HepG2 (cell line): Measurements from ENCODE around the gene CYLD. TPM values are rescaled to one million over a fixed set of nuclear protein-coding genes. Genes with fewer than 3 reads are reported as not detected.

Experiments
- AHR ChIP-seq: IDR thresholded peaks from 2 replicates; pipeline ENCODE4 v1.6.1; 2018; ENCODE audit warnings: missing genetic modification reagents, missing compliant biosample characterization
- ESRRA ChIP-seq: sonication (generic); formaldehyde crosslinking; IDR thresholded peaks from 2 replicates; pipeline ENCODE4 v1.5.1; 2020; ENCODE audit warnings: mild to moderate bottlenecking, low read depth, missing genetic modification reagents
- RXRA ChIP-seq: sonication (generic); formaldehyde crosslinking; IDR thresholded peaks from 2 replicates; pipeline ENCODE4 v1.5.1; 2020; ENCODE audit warnings: missing genetic modification reagents
- SOX6 ChIP-seq, 2 experiments: fragments of 450-650 bp in 1 of 2; sonication (generic) in 1 of 2; formaldehyde crosslinking in 1 of 2; IDR thresholded peaks; 2 replicates each; pipeline versions ENCODE4 v1.4.0 to v1.6.1; 2017 to 2020; ENCODE audit warnings: antibody characterized with exemption in 1 of 2, mild to moderate bottlenecking in 1 of 2, missing genetic modification reagents in 1 of 2
- ZNF776 ChIP-seq: sonication (generic); formaldehyde crosslinking; IDR thresholded peaks from 2 replicates; pipeline ENCODE4 v1.4.0; 2020; ENCODE audit warnings: mild to moderate bottlenecking, missing genetic modification reagents
- polyA plus RNA-seq, 8 experiments: library from polyadenylated mRNA; depleted of rRNA in 3 of 8; stranded (reverse) in 7 of 8; unstranded in 1 of 8; fragments of >200 nt; fragmentation: Illumina TruSeq in 4 of 8; extraction: Trizol in 4 of 8; gene quantifications; 2 replicates each; pipeline versions ENCODE4 v1.2.1 to v1.2.3, GENCODE V29; 2011 to 2016; ENCODE audit warnings: low read depth in 4 of 8, missing spikeins in 1 of 8, mixed read lengths in 1 of 8; ENCODE audit not compliant: insufficient read depth in 1 of 8
- total RNA-seq, 5 experiments: library from RNA; depleted of rRNA; stranded (reverse); fragments of >200 nt; fragmentation: Illumina TruSeq; extraction: Trizol; gene quantifications; 2 replicates each; pipeline ENCODE4 v1.2.3, GENCODE V29; 2016; ENCODE audit warnings: low read depth in 1 of 5
- TF ChIP-seq, protein P1 (sequence below): IDR thresholded peaks from 2 replicates; pipeline ENCODE4 v1.6.1; 2012; ENCODE audit warnings: low read length, improper control_type of control experiment
- TF ChIP-seq, protein P2 (sequence below): sonication (generic); formaldehyde crosslinking; IDR thresholded peaks from 2 replicates; pipeline ENCODE4 v1.5.0; 2020; ENCODE audit warnings: mild to moderate bottlenecking, missing genetic modification reagents, borderline replicate concordance
- TF ChIP-seq, protein P3 (sequence below): sonication (generic); formaldehyde crosslinking; IDR thresholded peaks from 2 replicates; pipeline ENCODE4 v1.5.0; 2020; ENCODE audit warnings: missing genetic modification reagents, mild to moderate bottlenecking, borderline replicate concordance
- TF ChIP-seq, protein P4 (sequence below): sonication (generic); formaldehyde crosslinking; conservative IDR thresholded peaks from 2 replicates; pipeline ENCODE4 v1.5.0; 2020; ENCODE audit warnings: missing genetic modification reagents
- TF ChIP-seq, protein P5 (sequence below): sonication (generic); formaldehyde crosslinking; IDR thresholded peaks from 2 replicates; pipeline ENCODE4 v1.4.0; 2020; ENCODE audit warnings: missing genetic modification reagents

CYLD gene
- total and polyA plus RNA-seq, 2 of the 13 experiments (the other 11 are each of a cell fraction or from before 2014, with no cell fraction given), result 6.1 to 11.4 TPM

DNA sequence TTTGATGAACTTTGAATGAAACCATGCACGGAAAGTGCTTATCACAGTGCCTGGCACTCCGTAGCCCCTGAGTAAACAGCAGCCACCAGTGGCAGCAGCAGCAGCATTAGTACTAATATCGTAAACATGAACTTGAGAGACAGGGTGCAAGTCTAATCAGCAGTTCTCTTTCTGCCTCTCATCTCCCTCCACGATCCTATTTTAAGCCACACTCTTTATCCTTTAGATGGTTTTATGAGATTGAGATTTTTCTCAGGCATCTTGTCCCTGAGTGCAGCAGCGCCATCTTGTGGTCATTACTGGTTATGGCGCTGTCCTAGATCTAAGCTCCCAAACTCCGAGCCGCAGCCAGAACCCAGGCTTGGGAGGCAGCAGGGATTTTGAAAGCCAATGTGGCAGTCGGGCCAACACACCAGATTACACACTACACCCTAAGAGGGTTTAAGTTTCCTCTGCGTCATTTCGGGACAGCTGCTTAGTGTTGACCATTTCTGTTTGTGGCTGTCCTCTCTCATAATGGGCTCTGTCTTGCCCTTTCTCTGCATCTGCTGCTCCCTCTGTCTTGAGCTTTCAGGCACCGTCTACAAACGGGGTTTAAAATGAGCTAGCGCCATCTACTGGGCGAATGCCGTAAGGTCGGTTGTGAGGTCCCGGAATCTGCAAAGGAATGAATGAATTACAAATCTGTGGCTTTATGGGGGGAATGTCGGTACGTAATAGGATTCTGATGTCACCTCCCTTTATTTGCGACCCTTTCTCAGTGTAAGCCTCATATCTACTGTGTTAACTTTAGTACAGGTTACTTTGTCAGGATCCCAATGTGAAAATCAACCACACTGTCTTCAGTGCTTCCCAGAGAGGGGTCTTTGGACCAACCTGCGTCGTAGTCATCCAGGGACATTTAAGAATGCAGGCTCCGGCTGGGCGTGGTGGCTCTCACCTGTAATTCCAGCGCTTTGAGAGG lies 64.5 kb downstream of the CYLD start (continued):
- TF ChIP-seq, protein P1, sequence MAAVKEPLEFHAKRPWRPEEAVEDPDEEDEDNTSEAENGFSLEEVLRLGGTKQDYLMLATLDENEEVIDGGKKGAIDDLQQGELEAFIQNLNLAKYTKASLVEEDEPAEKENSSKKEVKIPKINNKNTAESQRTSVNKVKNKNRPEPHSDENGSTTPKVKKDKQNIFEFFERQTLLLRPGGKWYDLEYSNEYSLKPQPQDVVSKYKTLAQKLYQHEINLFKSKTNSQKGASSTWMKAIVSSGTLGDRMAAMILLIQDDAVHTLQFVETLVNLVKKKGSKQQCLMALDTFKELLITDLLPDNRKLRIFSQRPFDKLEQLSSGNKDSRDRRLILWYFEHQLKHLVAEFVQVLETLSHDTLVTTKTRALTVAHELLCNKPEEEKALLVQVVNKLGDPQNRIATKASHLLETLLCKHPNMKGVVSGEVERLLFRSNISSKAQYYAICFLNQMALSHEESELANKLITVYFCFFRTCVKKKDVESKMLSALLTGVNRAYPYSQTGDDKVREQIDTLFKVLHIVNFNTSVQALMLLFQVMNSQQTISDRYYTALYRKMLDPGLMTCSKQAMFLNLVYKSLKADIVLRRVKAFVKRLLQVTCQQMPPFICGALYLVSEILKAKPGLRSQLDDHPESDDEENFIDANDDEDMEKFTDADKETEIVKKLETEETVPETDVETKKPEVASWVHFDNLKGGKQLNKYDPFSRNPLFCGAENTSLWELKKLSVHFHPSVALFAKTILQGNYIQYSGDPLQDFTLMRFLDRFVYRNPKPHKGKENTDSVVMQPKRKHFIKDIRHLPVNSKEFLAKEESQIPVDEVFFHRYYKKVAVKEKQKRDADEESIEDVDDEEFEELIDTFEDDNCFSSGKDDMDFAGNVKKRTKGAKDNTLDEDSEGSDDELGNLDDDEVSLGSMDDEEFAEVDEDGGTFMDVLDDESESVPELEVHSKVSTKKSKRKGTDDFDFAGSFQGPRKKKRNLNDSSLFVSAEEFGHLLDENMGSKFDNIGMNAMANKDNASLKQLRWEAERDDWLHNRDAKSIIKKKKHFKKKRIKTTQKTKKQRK, result no peak
- TF ChIP-seq ESRRA (CRISPR knock-in tag) (peak; percentile 48; the same call in 1 of the 2 replicates), AHR (CRISPR knock-in tag) (0 out of 2 replicates have a peak, but pooled peaks have one; percentile 27), ZNF776 (CRISPR knock-in tag) (no peak), SOX6 (IDR thresholded peaks at IDR 0.05) (no peak), SOX6 (CRISPR knock-in tag; IDR thresholded peaks at IDR 0.05) (peak; percentile 59), RXRA (CRISPR knock-in tag) (peak; percentile 19; the same call in 1 of the 2 replicates)
- TF ChIP-seq, protein P2, sequence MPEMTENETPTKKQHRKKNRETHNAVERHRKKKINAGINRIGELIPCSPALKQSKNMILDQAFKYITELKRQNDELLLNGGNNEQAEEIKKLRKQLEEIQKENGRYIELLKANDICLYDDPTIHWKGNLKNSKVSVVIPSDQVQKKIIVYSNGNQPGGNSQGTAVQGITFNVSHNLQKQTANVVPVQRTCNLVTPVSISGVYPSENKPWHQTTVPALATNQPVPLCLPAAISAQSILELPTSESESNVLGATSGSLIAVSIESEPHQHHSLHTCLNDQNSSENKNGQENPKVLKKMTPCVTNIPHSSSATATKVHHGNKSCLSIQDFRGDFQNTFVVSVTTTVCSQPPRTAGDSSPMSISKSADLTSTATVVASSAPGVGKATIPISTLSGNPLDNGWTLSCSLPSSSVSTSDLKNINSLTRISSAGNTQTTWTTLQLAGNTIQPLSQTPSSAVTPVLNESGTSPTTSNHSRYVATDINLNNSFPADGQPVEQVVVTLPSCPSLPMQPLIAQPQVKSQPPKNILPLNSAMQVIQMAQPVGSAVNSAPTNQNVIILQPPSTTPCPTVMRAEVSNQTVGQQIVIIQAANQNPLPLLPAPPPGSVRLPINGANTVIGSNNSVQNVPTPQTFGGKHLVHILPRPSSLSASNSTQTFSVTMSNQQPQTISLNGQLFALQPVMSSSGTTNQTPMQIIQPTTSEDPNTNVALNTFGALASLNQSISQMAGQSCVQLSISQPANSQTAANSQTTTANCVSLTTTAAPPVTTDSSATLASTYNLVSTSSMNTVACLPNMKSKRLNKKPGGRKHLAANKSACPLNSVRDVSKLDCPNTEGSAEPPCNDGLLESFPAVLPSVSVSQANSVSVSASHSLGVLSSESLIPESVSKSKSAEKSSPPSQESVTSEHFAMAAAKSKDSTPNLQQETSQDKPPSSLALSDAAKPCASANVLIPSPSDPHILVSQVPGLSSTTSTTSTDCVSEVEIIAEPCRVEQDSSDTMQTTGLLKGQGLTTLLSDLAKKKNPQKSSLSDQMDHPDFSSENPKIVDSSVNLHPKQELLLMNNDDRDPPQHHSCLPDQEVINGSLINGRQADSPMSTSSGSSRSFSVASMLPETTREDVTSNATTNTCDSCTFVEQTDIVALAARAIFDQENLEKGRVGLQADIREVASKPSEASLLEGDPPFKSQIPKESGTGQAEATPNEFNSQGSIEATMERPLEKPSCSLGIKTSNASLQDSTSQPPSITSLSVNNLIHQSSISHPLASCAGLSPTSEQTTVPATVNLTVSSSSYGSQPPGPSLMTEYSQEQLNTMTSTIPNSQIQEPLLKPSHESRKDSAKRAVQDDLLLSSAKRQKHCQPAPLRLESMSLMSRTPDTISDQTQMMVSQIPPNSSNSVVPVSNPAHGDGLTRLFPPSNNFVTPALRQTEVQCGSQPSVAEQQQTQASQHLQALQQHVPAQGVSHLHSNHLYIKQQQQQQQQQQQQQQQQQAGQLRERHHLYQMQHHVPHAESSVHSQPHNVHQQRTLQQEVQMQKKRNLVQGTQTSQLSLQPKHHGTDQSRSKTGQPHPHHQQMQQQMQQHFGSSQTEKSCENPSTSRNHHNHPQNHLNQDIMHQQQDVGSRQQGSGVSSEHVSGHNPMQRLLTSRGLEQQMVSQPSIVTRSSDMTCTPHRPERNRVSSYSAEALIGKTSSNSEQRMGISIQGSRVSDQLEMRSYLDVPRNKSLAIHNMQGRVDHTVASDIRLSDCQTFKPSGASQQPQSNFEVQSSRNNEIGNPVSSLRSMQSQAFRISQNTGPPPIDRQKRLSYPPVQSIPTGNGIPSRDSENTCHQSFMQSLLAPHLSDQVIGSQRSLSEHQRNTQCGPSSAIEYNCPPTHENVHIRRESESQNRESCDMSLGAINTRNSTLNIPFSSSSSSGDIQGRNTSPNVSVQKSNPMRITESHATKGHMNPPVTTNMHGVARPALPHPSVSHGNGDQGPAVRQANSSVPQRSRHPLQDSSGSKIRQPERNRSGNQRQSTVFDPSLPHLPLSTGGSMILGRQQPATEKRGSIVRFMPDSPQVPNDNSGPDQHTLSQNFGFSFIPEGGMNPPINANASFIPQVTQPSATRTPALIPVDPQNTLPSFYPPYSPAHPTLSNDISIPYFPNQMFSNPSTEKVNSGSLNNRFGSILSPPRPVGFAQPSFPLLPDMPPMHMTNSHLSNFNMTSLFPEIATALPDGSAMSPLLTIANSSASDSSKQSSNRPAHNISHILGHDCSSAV, result no peak
- TF ChIP-seq, protein P3, sequence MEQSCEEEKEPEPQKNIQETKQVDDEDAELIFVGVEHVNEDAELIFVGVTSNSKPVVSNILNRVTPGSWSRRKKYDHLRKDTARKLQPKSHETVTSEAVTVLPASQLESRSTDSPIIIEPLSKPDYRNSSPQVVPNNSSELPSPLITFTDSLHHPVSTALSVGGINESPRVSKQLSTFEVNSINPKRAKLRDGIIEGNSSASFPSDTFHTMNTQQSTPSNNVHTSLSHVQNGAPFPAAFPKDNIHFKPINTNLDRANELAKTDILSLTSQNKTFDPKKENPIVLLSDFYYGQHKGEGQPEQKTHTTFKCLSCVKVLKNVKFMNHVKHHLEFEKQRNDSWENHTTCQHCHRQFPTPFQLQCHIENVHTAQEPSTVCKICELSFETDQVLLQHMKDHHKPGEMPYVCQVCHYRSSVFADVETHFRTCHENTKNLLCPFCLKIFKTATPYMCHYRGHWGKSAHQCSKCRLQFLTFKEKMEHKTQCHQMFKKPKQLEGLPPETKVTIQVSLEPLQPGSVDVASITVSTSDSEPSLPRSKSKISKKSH (CRISPR knock-in tag), result no peak
- TF ChIP-seq, protein P4, sequence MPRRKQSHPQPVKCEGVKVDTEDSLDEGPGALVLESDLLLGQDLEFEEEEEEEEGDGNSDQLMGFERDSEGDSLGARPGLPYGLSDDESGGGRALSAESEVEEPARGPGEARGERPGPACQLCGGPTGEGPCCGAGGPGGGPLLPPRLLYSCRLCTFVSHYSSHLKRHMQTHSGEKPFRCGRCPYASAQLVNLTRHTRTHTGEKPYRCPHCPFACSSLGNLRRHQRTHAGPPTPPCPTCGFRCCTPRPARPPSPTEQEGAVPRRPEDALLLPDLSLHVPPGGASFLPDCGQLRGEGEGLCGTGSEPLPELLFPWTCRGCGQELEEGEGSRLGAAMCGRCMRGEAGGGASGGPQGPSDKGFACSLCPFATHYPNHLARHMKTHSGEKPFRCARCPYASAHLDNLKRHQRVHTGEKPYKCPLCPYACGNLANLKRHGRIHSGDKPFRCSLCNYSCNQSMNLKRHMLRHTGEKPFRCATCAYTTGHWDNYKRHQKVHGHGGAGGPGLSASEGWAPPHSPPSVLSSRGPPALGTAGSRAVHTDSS, result no peak; the same call in 1 of the 2 replicates
- TF ChIP-seq, protein P5, sequence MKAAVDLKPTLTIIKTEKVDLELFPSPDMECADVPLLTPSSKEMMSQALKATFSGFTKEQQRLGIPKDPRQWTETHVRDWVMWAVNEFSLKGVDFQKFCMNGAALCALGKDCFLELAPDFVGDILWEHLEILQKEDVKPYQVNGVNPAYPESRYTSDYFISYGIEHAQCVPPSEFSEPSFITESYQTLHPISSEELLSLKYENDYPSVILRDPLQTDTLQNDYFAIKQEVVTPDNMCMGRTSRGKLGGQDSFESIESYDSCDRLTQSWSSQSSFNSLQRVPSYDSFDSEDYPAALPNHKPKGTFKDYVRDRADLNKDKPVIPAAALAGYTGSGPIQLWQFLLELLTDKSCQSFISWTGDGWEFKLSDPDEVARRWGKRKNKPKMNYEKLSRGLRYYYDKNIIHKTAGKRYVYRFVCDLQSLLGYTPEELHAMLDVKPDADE (CRISPR knock-in tag), result no peak
